Stimulated activated CD4-positive, alpha-beta T cell treated with anti-CD3 and anti-CD28 coated beads, Interleukin-4, amount 100 ng/mL, for 48 hours (primary cell): Measurements from ENCODE around the gene EPHA4.
"Not testable (repeated sequence)": the region's sequence is repeated elsewhere in the genome, so short reads cannot be mapped to it uniquely, and the experiment has no call there.

Experiments
- DNase-seq, 2 donors: peaks; one replicate each; pipeline ENCODE4 v3.0.0-alpha.2; 2020; ENCODE audit warnings: low read depth in 2 of 2

Gene EPHA4

GRCh38 chr2:221539246-221539645 is 32.9 kb downstream of the EPHA4 start:
- DNase-seq: no peak

- no peak for DNase-seq
These were observed 36.3 kb downstream of the EPHA4 start for GRCh38 chr2:221535824-221536223.

- no peak for DNase-seq
These were observed 38.8 kb downstream of the EPHA4 start for GRCh38 chr2:221533299-221533698.

GRCh38 chr2:221532641-221533040 is 39.5 kb downstream of the EPHA4 start:
- DNase-seq: no peak

- DNase-seq: no peak
These were observed 41.5 kb downstream of the EPHA4 start for GRCh38 chr2:221530653-221531037.

- DNase-seq: no peak
These were observed 42.0 kb downstream of the EPHA4 start for GRCh38 chr2:221529943-221530652.

- no peak for DNase-seq
These were observed 42.7 kb downstream of the EPHA4 start for GRCh38 chr2:221529177-221529942.

GRCh38 chr2:221527776-221528309 is 44.3 kb downstream of the EPHA4 start:
- no peak for DNase-seq

GRCh38 chr2:221524158-221524557 is 47.9 kb downstream of the EPHA4 start:
- DNase-seq: no peak

- no peak for DNase-seq
These were observed 50.8 kb downstream of the EPHA4 start for GRCh38 chr2:221521233-221521845.

- no peak for DNase-seq
These were observed 53.0 kb downstream of the EPHA4 start for GRCh38 chr2:221518935-221519625.

- no peak for DNase-seq
These were observed 53.7 kb downstream of the EPHA4 start for GRCh38 chr2:221518201-221518934.

- peak; percentile 28 to 52 for DNase-seq
These were observed 54.4 kb downstream of the EPHA4 start for GRCh38 chr2:221517696-221518151.

GRCh38 chr2:221517146-221517695 is 54.9 kb downstream of the EPHA4 start:
- DNase-seq: no peak

- DNase-seq: no peak
These were observed 56.2 kb downstream of the EPHA4 start for GRCh38 chr2:221515864-221516263.

- DNase-seq: no peak
These were observed 57.6 kb downstream of the EPHA4 start for GRCh38 chr2:221514305-221515040.

- no peak for DNase-seq
These were observed 58.9 kb downstream of the EPHA4 start for GRCh38 chr2:221513232-221513631.

GRCh38 chr2:221511325-221511724 is 60.8 kb downstream of the EPHA4 start:
- DNase-seq: not testable (repeated sequence)

- no peak for DNase-seq
These were observed 65.6 kb downstream of the EPHA4 start for GRCh38 chr2:221506469-221506868.

GRCh38 chr2:221505605-221506004 is 66.5 kb downstream of the EPHA4 start:
- no peak for DNase-seq
